GM21737 (cell line): ENCODE results near the gene FAM13C.

Source experiments
- ATAC-seq: cut with Tn5 transposase; IDR thresholded peaks from one replicate; pipeline ENCODE4 v1.9.1; 2021; ENCODE audit warnings: mild to moderate bottlenecking, moderate library complexity; ENCODE audit not compliant: unreplicated experiment

The FAM13C gene

GRCh38 chr10:59362959-59363381, 621 bp upstream of the FAM13C start:
- no peak for ATAC-seq

DNA sequence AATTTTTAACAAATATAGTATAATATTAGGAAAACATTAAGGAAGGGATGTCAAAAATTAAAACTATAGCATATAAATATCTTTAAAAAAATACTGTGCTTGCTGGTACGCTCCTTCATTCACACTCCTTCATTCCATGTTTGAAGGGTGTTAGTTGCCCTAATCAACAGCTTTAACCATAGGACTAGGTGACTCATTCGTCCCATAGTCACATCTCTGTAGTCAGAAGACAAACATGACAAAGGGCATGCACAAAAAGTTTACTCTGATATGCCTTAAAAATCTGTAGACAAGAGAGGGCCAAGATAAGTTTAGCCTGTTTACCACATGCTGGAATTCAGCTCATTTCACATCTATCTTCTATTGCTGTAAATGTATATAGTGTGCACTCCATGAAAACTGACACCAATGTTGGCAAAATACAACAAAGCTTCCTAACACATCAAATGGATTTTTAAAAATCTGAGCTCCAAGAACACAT, 646 bp downstream of the FAM13C start:
- ATAC-seq = no peak

- ATAC-seq = no peak
These were observed 1.5 kb downstream of the FAM13C start for GRCh38 chr10:59360605-59361405.

DNA sequence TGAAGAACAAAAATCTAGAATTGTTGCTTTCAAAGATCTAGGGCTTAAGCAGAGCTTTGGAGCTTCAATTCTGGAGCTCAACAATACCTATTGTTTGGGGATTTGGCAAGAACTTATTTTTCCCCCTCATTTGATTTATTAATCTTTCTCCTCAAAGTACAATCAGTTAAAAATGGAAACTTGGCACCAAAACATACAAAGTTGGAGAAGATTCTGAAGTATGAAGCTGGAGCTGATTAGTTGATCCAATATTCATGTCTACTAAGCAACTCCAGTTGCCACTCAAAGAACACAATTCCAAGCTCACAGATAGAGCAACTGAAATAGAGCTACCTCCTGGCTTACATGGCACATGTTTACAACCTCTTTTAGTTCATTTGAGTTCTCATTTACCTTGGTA, 3.8 kb downstream of the FAM13C start:
- ATAC-seq = no peak

- no peak for ATAC-seq
These were observed 7.9 kb downstream of the FAM13C start for GRCh38 chr10:59354434-59354833.

DNA sequence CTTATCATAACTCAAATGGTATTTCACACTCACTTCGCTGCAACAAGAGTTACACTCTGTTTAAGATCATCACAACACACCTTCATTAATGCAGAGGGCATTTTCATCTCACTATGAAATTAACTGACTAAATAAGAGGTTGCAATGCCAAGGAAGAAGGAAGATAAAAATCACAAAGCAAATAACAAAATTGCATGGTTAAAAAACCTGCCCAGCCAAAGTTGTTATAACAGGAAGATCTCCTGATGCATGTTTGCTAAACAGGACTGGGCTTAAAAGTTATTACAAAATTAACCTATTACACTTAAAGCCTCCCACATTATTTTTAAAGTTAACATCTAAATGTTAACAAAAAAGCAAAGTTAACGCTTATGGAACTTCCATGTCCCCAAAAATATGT, 11.8 kb downstream of the FAM13C start:
- no peak for ATAC-seq

GRCh38 chr10:59346321-59346720, 16.0 kb downstream of the FAM13C start:
- no peak for ATAC-seq

GRCh38 chr10:59342723-59343122, 19.6 kb downstream of the FAM13C start:
- no peak for ATAC-seq

DNA sequence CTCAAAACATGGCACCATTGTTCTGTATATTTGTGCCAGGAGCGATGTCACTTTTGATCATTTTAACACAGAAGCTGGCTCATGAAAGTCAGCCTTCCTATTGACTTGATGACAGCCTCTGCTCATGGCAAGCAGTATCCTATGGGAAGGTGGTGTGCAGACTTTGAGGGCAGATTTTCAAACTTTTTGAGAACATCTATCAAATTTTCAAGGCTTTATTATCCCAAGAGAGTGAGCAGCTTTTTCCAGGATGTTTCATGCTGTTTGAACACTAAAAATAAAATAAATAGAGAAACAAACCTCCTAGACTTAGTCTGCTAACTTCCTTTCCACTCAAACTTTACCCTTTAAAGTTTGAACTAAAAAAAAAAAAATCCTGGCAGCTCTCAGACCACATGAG, 20.3 kb downstream of the FAM13C start:
- no peak for ATAC-seq

DNA sequence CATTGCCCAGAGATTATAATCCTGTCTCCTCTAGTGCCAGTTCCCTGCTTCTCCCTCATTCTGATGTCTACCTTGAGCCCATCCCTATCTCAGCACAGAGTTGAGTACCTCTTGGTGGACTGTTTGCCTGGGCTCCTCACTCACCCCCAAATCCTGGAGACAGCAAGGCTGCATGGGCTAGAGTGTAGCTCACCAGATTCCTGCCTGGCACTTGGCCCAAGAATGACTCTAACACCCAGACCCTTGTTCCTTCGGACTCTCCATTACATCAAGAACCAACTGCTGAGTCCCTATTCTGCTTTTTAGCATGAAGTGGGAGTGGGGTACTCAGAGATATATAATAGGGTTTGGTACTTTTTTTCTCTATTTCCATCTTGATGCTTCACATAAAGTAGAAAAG, 22.1 kb downstream of the FAM13C start:
- no peak for ATAC-seq

GRCh38 chr10:59339351-59339750, 23.0 kb downstream of the FAM13C start:
- ATAC-seq = no peak

DNA sequence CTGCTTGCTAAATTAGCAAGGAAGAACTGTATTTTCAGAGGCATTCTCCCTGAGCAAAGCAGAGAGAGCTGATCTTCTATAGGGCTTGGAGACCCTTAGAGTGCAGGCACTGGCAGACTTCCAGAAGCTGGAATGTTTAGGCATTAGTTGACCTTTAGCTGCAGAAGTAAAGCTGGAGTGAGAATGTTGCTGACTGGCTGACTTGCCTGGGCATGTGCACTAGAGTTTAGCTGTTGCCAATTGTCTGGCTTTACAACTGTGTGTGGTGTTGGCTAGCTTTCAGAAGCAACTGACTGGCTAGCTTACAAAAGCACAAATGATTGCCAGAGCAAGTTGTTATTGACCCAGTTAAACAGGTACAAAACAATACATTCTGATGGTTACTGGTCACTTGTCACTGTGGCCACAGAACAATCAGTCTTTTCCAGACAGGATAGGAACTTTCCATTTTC, 25.1 kb downstream of the FAM13C start:
- no peak for ATAC-seq

DNA sequence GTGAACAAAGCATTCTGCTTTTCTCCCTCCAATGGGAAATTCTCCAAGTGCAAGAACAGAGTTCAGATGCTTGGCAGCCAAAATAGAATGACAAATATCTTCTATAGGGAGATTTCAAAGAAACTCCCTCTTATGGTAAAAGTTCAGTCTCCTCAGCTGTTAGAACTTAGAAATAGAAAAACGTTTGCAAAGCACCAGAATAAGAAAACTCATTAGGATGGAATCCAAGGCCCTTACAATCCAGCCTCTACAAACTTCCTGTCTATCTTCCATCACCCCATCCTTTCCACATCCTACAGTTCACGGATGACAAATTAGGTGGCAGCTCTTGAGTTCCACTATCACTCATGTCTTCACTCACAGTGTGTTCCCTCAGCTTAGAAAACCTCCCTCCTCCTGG, 25.7 kb downstream of the FAM13C start:
- ATAC-seq = no peak

GRCh38 chr10:59335497-59335896, 26.9 kb downstream of the FAM13C start:
- no peak for ATAC-seq

GRCh38 chr10:59333701-59334100, 28.6 kb downstream of the FAM13C start:
- no peak for ATAC-seq

DNA sequence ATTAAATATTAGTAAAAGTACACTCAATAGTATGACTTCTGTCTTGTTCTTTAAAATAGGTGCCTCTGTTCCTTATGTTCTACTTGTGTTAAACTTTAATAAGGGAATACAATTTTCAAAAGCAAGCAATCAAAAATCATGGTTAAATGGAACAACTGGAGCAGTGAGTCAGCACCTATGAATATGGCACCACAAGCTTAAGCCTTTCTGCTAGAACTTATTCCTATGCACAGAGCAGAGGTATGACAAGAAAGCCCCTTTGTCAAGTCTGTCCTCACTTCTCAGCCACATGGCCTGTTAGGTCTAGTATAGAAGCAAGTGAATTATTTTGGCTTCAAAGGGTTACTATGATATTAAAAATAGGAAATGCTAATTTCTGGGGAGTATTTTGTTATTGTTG, 29.8 kb downstream of the FAM13C start:
- no peak for ATAC-seq

DNA sequence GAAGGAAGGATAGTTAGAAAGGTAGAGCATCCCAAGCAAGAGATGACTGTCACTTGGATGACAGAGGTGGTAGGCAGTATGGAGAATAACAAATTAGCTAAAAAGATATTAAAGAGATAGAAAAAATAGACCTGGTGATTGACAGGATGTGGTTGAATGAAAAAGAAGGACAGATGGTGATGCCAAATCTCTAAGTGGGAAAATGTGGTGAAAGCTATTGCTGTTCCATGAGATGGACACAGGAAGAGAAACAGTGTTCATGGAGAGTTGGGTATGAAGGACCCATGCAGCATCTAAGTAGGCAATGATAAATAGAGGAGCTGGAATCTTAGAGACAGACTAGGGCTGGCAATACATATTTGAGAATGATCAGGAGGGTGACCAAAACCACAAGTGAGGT, 30.7 kb downstream of the FAM13C start:
- ATAC-seq = no peak

GRCh38 chr10:59325116-59325515, 37.2 kb downstream of the FAM13C start:
- no peak for ATAC-seq

GRCh38 chr10:59324597-59324996, 37.8 kb downstream of the FAM13C start:
- ATAC-seq = no peak

- no peak for ATAC-seq
These were observed 38.4 kb downstream of the FAM13C start for GRCh38 chr10:59323831-59324401.

DNA sequence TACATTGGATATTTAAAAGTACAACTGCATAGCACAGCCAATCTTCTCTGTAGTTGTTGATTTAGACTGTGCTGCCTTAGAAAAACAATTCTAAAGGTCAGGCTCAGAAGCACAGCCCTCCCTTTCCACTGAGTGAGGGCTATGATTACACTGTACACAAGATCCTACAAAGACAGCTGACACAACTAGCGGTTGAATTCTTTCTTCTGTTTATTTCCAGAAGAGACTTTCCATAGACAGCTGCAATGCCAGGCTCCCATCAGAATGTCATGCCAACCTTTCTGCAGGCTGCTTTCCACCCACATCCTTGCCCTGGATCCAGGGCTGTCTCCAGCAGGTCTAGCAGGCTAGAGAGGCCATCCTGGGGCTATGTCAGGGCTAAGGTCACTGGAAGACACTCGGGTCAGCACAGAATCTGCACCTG, 39.3 kb downstream of the FAM13C start:
- no peak for ATAC-seq

DNA sequence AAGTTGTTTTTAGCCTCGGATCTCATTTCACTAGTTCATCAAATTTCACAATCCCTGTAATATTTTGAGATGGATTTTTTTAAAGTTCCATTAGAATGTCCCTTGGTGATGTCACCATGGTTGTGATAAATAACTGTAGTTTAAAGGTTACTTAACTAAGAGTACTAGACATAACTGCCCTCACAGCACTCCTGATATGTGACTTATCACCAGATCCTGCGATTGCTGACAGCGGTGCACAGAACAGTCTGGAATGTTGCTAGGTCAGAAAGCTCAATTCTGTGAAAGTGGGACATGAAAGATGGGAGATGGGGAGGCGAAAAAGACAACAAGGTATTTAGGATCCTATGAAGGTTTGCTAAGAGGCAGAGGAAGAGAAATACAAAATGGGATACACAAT, 40.2 kb downstream of the FAM13C start:
- no peak for ATAC-seq
